Kidney (tissue), 14 donors: ENCODE measurements around the gene HMGXB3. TPM values are rescaled to one million over a fixed set of nuclear protein-coding genes. Genes with fewer than 3 reads are reported as not detected.

Experiments
- DNase-seq, 5 donors: peaks; one replicate each; pipeline ENCODE4 v3.0.0-alpha.2; 2013 to 2020
- FAIRE-seq: peaks from 2 replicates; lab custom pipeline; 2012; peaks lifted over from hg19 to GRCh38; lab: Jason Lieb, UNC
- H3K27ac ChIP-seq, 2 donors: one replicate each; pipeline ENCODE4 v1.7.0; 2013; ENCODE audit warnings: low read depth in 2 of 2, low read length in 2 of 2, inconsistent platforms in 1 of 2
- H3K27me3 ChIP-seq: one replicate; pipeline ENCODE4 v1.7.1; 2013; ENCODE audit warnings: low read length, inconsistent platforms; ENCODE audit not compliant: control insufficient read depth, insufficient read depth
- H3K36me3 ChIP-seq, 3 donors: one replicate each; pipeline versions ENCODE4 v1.7.0 to v1.7.1; 2013; ENCODE audit warnings: low read length in 3 of 3, control low read depth in 1 of 3, inconsistent platforms in 1 of 3; ENCODE audit not compliant: insufficient read depth in 3 of 3, control insufficient read depth in 2 of 3
- H3K4me1 ChIP-seq, 3 donors: one replicate each; pipeline versions ENCODE4 v1.7.0 to v1.7.1; 2013; ENCODE audit warnings: low read length in 3 of 3, inconsistent platforms in 1 of 3, low read depth in 1 of 3; ENCODE audit not compliant: control insufficient read depth in 2 of 3, insufficient read depth in 2 of 3
- H3K4me3 ChIP-seq, 3 donors: one replicate each; pipeline versions ENCODE4 v1.7.0 to v1.8.1; 2013; ENCODE audit warnings: low read length in 3 of 3, control low read depth in 1 of 3, inconsistent platforms in 1 of 3
- H3K9ac ChIP-seq, 3 donors: one replicate each; pipeline versions ENCODE4 v1.7.0 to v1.7.1; 2013; ENCODE audit warnings: low read length in 3 of 3, control low read depth in 1 of 3, inconsistent platforms in 1 of 3
- H3K9me3 ChIP-seq, 3 donors: one replicate each; pipeline versions ENCODE4 v1.7.0 to v1.7.1; 2013; ENCODE audit warnings: low read length in 3 of 3, control low read depth in 1 of 3, inconsistent platforms in 1 of 3; ENCODE audit not compliant: control insufficient read depth in 2 of 3, insufficient read depth in 1 of 3
- CTCF ChIP-seq: IDR thresholded peaks from 3 replicates; pipeline ENCODE4 v1.5.1; 2012; ENCODE audit warnings: mild to moderate bottlenecking, moderate library complexity, borderline replicate concordance; ENCODE audit not compliant: insufficient read depth; ENCODE audit errors: extremely low read depth
- intact Hi-C: fragments of 100-400 bp; cut with DNase I; formaldehyde crosslinking; loops from one replicate; pipeline ENCODE4 v1.11.1; 2022
- polyA plus RNA-seq: library from polyadenylated mRNA; stranded (reverse); fragments of 350-450 nt; fragmentation: Illumina TruSeq; extraction: RNeasy Lipid Tissue Mini Kit (QIAGEN cat#74804); gene quantifications from one replicate; pipeline ENCODE4 v1.2.3, GENCODE V29; 2014; ENCODE audit warnings: low read depth, low replicate concordance; ENCODE audit not compliant: insufficient read depth
- total RNA-seq: library from RNA; stranded (reverse); fragmentation: NEBNext Ultra II Directional; extraction: Animal tissue kit (Norgen Biotek cat#: 25700); gene quantifications from one replicate; pipeline ENCODE4 v1.2.1, GENCODE V29; 2021
- donor health status: control.
- donor health status: control.
- donor health status: control.
- donor health status: control.
- donor health status: control.
- donor health status: DM: yes; HTN: yes; CAD: no.
- donor health status: Normal renal cell carcinoma (clear cell type).

HMGXB3 gene
- total and polyA plus RNA-seq, 2 donors from 2014 or later: 9.5 to 29.3 TPM

GRCh38 chr5:149954798-149955197, 45.7 kb upstream of the HMGXB3 start:
- no peaks in the 10 kb centered on the region for H3K36me3 ChIP-seq
- FAIRE-seq (no peak), DNase-seq (no peak)
- no peak overlapping the region for H3K9ac ChIP-seq
- no peaks in the 10 kb centered on the region for H3K27me3 ChIP-seq
- H3K27ac ChIP-seq: no peak overlapping the region
- no peaks in the 10 kb centered on the region for H3K9me3 ChIP-seq
- H3K4me1 ChIP-seq: peaks cover 0 to 4% (median 3%) of the 10 kb centered on the region in 3 donors
- TF ChIP-seq CTCF: no peak
- intact Hi-C loops: no loop called here
- H3K4me3 ChIP-seq: no peak overlapping the region

GRCh38 chr5:149956685-149957084, 43.9 kb upstream of the HMGXB3 start:
- no peaks in the 10 kb centered on the region for H3K9me3 ChIP-seq
- H3K36me3 ChIP-seq: no peaks in the 10 kb centered on the region
- H3K4me1 ChIP-seq: peaks cover 0 to 11% (median 3%) of the 10 kb centered on the region in 3 donors
- H3K9ac ChIP-seq: no peak overlapping the region
- no peak for TF ChIP-seq CTCF
- DNase-seq: no peak
- no peak for FAIRE-seq
- H3K4me3 ChIP-seq: no peak overlapping the region
- intact Hi-C loops: no loop called here
- no peaks in the 10 kb centered on the region for H3K27me3 ChIP-seq
- no peak overlapping the region for H3K27ac ChIP-seq

- H3K9ac ChIP-seq: no peak overlapping the region
- intact Hi-C loops: no loop called here
- TF ChIP-seq CTCF: no peak
- H3K9me3 ChIP-seq: no peaks in the 10 kb centered on the region
- peaks cover 0 to 11% (median 3%) of the 10 kb centered on the region in 3 donors for H3K4me1 ChIP-seq
- no peak overlapping the region for H3K27ac ChIP-seq
- no peaks in the 10 kb centered on the region for H3K36me3 ChIP-seq
- H3K4me3 ChIP-seq: no peak overlapping the region
- FAIRE-seq (no peak), DNase-seq (peak in 4 of 5 donors; percentile 72 to 82 (median 78))
- H3K27me3 ChIP-seq: no peaks in the 10 kb centered on the region
Measured at GRCh38 chr5:149957855-149958254, 42.7 kb upstream of the HMGXB3 start.
